GM21360 (cell line): ENCODE data around the gene PNPLA3.

Experiments
- ATAC-seq: cut with Tn5 transposase; IDR thresholded peaks from one replicate; pipeline ENCODE4 v1.9.1; 2021; ENCODE audit warnings: mild to moderate bottlenecking, moderate library complexity; ENCODE audit not compliant: unreplicated experiment

PNPLA3 gene

DNA sequence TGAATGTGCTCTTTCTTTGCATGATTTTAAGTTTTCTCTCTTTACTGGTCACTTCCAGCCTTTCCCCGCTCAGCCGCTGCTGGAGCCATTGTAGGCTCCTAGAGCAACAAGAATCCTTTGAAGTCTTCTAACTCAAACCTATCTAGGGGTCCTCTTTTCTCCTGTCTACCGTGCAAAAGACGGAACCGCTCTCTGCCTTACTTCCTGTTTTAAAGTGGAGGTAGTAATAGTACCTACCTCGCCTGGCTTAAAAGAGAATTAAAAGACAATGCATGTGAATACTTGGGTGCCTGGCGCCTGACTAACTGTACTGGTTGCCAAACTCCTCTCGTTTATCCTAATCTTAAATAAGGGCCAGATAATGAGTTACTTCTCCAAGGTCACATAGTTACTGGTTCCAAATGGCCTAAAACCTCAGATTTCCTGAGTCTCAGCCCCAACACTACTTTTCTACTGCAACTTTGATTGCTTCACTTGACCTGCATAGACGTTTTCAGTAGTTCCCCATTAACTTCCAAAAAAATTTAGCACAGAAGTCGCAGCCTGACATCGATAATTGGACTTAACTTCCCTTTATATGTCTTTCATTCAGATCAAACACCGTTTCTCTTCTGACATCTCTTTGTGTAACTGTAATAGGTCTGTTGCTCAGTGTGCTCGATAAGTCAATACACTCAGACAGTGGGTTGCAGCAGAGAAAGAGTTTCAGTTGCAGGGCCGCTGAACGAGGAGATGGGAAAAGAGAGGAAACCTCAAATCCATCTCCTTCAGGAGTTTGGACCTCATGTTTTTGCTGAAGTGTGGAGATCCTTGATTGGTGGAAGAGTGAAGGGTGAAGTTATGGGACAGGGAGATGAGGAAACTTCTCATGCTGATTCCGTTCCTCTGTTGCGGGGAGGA, 32.5 kb downstream of the PNPLA3 start:
- ATAC-seq, result peak; percentile 17

DNA sequence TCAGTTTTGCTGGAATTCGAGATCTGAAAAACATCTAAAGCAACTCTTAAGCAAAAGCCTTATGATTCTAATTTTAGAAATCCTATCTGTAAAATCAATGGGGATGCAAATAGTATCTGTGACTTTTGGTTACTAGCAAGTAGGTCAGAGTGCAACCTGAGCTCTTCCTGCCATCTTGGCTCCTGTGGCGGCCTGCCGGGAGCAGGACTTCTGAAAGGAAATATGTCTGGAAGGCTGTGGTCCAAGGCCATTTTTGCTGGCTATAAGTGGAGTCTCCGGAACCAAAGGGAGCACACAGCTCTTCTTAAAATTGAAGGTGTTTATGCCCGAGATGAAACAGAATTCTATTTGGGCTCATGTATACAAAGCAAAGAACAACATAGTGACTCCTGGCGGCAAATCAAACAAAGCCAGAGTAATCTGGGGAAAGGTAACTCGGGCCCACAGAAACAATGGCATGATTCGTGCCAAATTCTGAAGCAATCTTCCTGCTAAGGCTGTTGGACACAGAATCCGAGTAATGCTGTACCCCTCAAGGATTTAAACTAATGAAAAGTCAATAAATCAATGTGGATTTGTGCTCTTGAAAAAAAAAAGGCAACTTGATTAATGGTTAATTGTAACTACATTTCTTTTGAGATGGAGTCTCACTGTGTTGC, 33.3 kb downstream of the PNPLA3 start:
- no peak for ATAC-seq

DNA sequence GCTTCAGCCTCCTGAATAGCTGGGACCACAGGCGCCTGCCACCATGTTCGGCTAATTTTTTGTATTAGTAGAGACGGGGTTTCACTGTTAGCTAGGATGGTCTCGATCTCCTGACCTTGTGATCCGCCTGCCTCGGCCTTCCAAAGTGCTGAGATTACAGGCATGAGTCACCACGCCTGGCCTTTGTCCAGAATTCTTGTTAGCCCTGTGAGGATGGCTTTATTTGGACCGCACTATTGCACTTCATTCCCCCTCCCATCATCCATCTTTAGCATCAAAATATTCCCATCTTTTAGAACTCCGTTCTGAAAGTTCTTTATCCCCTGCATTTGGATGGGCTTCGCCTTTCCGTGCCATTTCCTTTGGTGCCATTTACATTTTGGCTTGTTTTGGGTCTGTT, 34.3 kb downstream of the PNPLA3 start:
- no peak for ATAC-seq

DNA sequence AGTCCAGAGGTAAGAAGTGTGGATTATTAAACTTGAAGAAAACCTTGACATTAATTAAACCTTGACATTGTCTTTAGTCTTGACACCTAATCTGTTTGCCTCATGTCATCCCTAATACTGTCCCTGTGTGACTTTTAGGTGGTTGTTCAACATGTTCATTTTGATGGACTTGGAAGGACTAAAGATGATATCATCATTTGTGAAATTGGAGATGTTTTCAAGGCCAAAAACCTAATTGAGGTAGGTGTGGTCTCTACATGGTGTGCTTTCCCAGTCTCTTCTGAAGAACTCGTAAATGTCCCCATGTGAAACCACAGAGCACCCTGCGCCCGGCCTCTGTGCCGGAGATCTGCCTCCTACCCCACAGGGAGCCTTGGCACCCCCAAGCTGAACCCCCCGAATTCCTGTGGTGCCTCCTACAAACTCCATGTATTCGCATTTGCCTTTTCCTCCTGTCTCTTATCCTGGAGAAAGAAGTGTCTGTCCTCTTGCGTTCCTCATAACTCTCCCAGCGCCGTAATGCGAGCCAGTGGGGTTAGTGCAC, 40.8 kb downstream of the PNPLA3 start:
- no peak for ATAC-seq

DNA sequence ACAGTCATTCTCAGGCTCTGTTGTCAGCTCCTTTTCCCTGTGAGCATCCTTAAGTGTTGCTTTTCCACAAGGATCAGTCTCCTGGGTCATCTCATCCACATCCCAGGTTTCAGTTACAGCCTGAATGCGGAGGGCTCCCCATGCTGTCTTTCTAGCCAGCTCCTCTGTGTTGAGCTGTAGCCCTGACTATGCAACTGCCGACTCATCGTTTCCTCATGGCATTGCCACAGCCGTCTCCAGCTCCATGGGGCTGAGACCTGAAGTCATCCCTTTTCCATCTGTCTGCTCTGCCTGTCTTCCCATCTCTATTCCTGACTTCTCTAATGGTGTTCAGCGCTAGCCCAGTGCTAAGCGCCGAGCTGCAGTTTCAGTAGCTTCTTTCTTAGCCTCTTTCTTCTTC, 43.5 kb downstream of the PNPLA3 start:
- ATAC-seq, result no peak

DNA sequence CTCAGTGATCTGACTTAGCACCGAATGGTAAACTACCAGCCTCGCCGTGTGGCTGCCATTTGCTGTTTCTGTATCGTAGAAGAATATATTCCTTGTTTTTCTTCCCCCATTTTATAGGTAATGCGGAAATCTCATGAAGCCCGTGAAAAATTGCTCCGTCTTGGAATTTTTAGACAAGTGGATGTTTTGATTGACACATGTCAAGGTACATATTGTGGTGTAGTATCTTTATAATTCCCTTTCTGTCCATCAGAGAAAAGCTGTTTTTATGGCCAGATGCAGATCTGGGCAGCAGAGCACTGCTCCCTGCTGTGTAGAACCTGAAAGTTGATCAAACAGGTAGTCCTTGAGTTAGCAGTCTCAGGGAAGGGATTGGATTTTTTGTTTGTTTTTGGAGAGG, 45.0 kb downstream of the PNPLA3 start:
- no peak for ATAC-seq

DNA sequence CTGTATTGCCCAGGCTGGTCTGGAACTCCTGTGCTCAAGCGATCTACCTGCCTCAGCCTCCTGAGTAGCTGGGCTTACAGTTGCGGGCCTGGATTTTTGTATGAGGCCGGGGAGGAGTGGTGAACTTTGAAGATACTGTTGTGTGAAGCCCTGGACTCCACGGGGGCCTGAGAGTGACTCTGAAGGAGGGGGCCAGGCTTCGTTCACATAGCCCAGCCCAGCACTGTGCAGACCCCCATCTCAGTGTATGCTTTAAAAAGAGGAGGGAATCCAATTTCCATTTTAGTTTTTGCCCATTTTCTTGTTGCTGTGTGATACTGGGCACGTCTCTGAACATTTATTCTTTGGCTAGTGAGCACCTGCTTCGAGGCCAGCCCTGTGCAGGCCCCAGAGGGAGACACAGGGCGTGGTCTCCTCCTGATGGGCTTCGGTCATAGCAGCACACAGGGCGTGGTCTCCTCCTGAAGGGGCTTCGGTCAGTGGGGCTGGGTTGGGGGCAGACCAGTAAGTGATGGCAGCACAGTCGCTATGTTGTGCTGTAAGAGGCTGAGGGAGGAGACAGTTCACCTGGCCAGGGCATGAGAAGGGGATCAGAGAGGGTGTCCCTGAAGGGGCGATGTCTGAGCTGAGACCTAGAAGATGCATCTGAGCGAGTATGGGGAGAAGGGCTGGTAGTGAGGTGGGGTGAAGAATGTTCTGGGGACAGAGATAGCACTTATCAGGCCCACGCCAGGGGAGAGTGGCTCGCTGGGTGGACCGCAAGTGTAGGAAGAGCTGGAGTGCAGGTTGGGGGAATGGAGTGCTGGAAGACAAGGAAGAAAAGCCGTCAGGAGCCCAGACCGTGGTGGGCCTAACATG, 45.6 kb downstream of the PNPLA3 start:
- ATAC-seq, result no peak

DNA sequence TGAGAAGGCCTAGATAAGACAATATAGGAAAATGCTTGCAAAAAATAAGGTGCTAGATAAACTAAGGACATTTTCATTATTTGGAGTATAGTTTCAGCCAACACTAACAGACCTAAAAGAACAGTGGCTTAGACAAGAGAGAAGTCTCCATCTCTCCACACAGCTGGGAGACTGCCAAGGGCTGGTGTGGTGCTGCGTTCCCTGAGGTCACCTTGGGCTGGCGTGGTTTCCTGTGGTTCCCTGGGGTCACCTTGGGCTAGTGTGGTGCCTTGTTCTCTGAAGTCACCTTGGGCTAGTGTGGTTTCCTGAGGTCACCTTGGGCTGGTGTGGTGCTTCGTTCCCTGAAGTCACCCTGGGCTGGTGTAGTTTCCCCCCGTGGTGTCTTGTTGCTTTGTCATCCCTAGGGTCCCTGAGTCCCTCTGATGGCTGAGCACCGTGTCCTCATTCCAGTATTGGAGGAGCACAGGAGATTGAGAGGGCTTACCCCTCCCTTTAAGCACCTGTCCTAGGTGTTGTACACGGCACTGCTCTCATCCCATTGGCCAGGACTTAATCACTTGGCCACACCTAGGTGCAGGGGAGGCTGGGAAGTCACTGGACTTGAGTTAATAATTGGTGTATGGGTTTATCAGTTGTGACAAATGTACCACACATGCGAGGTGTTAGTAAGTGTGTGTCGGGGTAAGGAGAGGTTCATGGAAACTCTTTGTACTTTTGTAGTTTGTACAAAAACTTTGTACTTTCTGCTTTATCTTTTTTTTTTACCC, 46.6 kb downstream of the PNPLA3 start:
- no peak for ATAC-seq

DNA sequence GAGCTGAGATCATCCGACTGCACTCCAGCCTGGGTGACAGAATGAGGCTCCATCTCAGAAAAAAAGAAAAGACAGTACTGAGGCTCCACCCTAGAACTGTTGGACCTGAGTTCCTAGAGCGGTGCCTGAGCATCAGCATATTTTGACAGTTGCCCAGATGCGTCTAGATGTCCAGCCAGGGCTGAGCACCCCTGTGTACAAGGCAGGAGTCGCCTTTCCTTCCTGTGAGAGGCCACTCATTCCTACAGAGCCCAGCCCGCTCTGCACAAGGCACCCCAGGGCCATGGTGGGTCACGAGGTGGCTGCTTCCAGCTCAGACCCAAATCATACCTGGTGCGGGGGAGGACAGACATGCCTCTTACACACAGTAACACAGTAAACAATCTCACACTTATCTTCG, 47.5 kb downstream of the PNPLA3 start:
- no peak for ATAC-seq

DNA sequence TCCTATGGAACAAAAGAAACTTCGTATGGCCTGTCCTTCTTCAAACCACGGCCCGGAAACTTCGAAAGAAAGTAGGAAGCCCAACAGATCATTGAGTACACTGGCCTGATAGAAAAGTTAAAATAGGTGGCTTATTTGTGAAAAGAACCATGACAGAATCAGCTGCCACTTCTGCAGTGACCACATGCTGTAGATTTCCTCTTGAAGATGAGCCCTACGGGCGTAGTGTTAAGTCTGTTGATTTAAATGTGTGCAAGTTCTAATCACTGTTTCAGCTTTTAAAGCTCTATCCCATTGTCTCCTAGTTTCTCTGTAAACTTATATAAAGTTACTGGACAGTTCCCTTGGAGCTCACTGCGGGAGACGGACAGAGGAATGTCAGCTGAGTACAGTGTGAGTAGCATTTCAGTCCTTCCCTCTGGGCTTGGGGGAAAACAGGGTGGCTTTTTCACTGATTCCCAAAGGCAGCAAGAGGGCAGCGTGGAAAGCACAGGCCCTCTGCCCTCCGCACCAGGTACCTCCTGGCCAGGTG, 49.4 kb downstream of the PNPLA3 start:
- no peak for ATAC-seq

DNA sequence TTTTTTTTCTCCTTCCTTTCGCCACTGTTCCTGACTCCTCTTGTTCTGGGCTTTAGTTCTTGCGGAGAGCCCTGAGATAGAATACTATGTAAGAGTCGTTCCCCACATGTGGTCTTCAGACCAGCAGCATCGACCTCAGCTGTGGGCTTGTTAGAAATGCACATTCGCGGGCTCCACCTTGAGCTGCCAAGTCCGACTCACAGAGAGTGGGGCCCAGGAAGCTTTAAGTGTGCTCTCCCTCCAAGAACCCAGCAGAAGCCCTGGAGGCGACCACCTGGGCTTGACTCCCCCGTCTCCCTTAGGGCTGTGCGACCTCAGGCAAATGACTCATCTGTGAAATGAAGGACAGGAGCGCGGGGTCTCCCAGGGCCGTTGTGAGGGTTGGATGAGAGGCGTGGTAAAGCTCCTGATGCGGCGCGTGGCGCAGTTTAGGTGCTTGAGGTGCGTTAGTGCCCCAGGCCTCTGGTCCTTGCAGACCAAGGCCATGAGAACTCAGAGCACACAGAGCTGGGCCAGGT, 50.5 kb downstream of the PNPLA3 start:
- no peak for ATAC-seq

DNA sequence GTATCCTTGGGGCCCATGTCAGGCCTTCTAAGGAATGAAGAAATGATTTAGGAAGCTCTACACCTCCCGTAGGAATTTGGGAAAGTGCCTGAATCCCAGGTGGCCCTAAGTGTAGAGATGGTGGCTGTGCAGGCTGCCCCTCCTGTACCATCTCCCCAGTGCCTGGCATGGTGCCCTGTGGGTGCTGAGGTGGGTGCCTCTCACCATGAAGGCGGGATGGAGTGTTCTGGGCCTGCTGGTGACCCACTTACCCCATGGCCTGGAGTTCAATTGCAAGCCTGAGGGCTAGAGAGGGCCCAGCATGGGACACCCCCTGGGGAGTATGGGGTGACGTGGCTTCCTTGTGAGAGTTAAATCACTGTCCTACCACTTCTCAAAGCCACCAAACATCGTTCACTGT, 51.4 kb downstream of the PNPLA3 start:
- no peak for ATAC-seq

DNA sequence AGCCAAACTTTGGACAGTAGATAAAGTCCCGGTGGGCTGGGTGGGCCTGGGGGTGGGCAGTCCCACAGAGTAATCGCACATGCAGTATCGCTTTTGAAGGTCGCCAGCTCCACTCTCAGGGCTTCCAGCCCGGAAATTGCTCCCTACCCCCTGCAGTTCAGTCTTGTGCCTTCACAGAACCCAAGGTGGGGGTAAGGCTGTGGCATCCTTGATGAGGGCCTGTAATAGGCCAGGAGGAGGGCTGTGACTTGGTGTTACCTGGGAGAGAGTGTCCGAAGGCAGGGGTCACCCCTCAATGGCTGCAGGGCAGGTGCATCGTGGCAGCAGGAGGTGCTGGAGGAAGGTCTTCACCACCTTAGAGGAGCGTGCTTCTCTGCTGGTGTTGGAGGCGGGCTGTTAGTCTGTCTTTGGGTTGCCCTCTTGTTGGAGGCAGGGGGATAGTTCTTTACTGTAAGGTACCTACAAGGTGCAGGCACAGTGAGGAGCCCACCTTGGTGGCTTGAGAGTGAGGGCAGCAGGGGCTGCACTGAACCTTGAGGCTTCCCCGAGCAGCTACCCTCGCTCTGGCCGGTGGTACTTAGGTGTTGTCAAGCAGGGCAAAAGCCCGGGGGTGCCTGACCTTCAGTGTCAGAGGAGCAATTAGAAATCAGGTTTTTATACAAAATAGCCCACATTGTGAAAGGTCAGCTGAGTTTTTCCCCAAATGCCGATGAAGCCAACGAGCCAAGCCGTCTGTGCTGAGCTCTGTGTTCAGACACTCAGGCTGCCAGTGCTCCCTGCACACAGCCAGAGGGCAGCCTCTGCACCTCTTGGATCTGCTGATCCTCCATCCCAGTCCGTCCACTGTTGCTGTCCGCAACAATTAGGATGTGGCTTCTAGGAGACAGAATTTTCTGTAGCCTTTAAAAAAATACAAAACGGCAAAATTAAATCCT, 53.5 kb downstream of the PNPLA3 start:
- no peak for ATAC-seq

DNA sequence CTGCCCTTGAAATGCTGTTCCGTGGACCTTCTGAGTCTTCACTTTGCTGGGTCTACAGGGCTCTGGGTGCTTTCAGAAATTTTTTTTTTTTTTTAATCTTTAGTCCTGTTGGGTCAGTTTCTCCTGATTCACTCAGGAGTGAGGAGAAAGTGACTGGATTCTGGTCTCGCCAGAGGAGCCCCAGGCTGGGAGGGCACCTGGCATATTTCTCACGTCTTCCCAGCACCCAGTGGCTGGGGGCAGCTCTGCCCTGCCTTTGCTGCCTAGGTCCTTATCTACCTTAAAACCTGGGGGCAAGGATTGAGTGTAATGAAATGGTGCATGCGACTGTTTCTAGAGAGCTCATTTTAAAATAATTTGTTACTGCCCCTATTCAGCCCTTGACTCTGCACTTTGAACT, 55.0 kb downstream of the PNPLA3 start:
- no peak for ATAC-seq

DNA sequence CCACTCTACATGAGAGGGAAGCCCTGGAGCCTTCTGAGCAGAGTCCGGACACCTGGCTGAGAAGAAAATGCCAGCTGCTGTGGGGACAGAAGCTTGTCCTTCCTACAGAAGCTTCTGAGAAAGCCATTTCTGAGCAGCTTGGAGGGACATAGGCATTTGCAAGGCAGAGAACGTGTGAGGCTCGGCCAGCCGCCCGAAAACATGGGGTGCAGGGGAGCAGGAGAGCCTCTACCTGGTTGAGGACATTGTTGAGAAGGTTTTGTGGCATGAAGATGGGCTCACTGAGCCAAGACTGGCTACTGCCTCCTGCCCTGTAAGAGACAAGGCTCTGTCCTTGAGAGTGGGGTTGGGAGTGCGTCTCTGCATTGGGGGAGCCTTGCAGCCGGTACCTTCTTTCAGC, 57.0 kb downstream of the PNPLA3 start:
- ATAC-seq, result no peak

DNA sequence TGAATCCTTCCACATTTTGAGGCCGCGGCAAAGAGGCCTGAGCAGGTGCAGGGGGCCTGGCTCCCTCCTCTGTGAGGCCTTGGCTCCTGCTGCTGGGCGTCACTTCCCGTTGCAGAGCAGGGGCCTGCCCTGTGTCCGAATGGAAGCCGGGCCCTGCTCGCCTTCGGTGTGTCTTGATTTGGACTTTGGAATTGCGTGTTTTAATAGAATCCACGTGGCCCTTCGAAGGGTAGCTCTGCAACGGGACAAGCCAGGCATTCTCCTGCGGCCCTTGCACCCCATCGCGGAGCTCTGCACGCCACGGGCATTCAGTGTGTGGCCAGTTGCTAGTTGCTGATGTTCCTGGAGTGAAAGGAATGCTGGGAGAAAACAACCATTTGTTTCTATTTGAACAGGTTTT, 57.4 kb downstream of the PNPLA3 start:
- ATAC-seq, result no peak

DNA sequence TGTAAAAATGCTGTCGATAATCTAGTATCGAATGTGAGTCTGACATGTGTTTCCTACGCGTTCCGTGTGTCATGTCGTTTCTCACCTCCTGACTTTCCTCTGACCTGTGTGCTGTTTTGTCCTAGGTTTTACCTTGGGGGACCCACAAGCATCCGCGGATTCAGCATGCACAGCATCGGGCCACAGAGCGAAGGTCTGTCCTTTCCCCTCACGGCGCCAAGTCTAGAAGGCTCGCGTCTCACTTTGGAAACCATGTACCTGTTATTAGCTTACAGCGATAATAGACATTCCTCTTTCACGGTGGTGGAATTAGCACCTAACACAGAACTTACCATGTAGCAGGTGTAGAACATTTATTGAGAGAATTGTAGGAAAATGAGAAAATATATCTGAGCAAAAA, 60.2 kb downstream of the PNPLA3 start:
- no peak for ATAC-seq

DNA sequence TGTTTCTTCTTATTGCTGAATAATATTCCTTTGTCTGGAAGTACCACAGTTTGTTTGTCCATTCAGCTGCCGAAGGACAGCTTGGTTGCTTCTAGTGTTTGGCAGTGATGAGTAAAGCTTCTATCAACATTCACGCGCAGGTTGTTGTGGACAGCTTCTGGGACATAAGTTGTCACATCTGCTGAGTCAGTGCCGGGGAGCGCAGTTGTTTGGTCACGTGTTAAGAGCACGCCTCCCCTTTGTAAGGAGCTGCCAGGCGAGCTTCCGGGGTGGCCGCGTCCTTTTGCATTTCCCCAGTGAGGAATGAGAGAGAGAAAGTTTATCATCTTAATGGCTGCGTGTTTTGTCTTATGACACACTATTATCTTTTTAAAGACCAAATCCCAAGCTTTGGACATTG, 61.9 kb downstream of the PNPLA3 start:
- ATAC-seq, result no peak
